CD4-positive, CD25-positive, alpha-beta regulatory T cell (primary cell): ENCODE results near the gene CELSR2. TPM values are rescaled to one million over a fixed set of nuclear protein-coding genes. Genes with fewer than 3 reads are reported as not detected.

Experiments used
- ATAC-seq, 2 donors: fragments of 150-1000 bp; cut with Tn5 transposase; one replicate each; pipeline ENCODE4 v1.10.0; 2021; ENCODE audit warnings: low read depth in 2 of 2, moderate number of reproducible peaks in 2 of 2, moderate library complexity in 1 of 2
- DNase-seq, 3 donors: peaks; one replicate each; pipeline versions ENCODE4 v3.0.0 to v3.0.0-alpha.2; 2012 to 2022; ENCODE audit warnings: mixed read lengths in 1 of 3
- H3K27ac ChIP-seq: one replicate; pipeline ENCODE4 v1.7.0; 2013; ENCODE audit warnings: mild to moderate bottlenecking, low read length; ENCODE audit not compliant: insufficient read depth, poor library complexity, severe bottlenecking
- H3K27me3 ChIP-seq: one replicate; pipeline ENCODE4 v1.7.0; 2013; ENCODE audit warnings: low read length; ENCODE audit not compliant: control insufficient read depth, insufficient read depth
- H3K36me3 ChIP-seq: one replicate; pipeline ENCODE4 v1.7.0; 2013; ENCODE audit warnings: mild to moderate bottlenecking, low read length, moderate library complexity; ENCODE audit not compliant: control insufficient read depth, insufficient read depth
- H3K4me1 ChIP-seq: 2 replicates; pipeline ENCODE4 v1.7.0; 2013; ENCODE audit warnings: mild to moderate bottlenecking, low read length; ENCODE audit not compliant: insufficient read depth, control insufficient read depth, poor library complexity, severe bottlenecking
- H3K4me3 ChIP-seq: one replicate; pipeline ENCODE4 v1.7.0; 2013; ENCODE audit warnings: low read depth, mild to moderate bottlenecking, low read length, moderate library complexity
- H3K9me3 ChIP-seq, 2 experiments: 1 replicate in 1 of 2; 2 replicates in 1 of 2; pipeline ENCODE4 v1.7.0; 2013; ENCODE audit warnings: low read length in 2 of 2, mild to moderate bottlenecking in 1 of 2, moderate library complexity in 1 of 2; ENCODE audit not compliant: control insufficient read depth in 2 of 2
- H3K27ac Mint-ChIP-seq, 3 donors: one replicate each; pipeline ENCODE4 v1.8.0; 2020 to 2022; ENCODE audit warnings: mild to moderate bottlenecking in 3 of 3, mixed read lengths in 3 of 3, moderate library complexity in 2 of 3
- H3K27me3 Mint-ChIP-seq: one replicate; pipeline ENCODE4 v1.8.0; 2022; ENCODE audit warnings: mild to moderate bottlenecking, mixed read lengths
- H3K36me3 Mint-ChIP-seq: one replicate; pipeline ENCODE4 v1.8.0; 2020; ENCODE audit warnings: mixed read lengths
- H3K4me1 Mint-ChIP-seq, 4 donors: one replicate each; pipeline ENCODE4 v1.8.0; 2020 to 2022; ENCODE audit warnings: mixed read lengths in 4 of 4, mild to moderate bottlenecking in 1 of 4
- H3K4me3 Mint-ChIP-seq, 4 donors: one replicate each; pipeline ENCODE4 v1.8.0; 2020 to 2022; ENCODE audit warnings: mild to moderate bottlenecking in 4 of 4, mixed read lengths in 4 of 4, moderate library complexity in 3 of 4
- H3K9me3 Mint-ChIP-seq, 7 donors: one replicate each; pipeline ENCODE4 v1.8.0; 2020 to 2022; ENCODE audit warnings: mixed read lengths in 7 of 7, mild to moderate bottlenecking in 3 of 7, moderate library complexity in 2 of 7
- polyA plus RNA-seq, 4 donors: library from polyadenylated mRNA; unstranded; fragments of 300-500 nt; fragmentation: Illumina TruSeq; gene quantifications; one replicate each; pipeline ENCODE4 v1.2.3, GENCODE V29; 2021
- total RNA-seq: library from RNA; stranded (reverse); gene quantifications from one replicate; pipeline ENCODE4 v1.2.3, GENCODE V29; 2022

CELSR2 gene
- total and polyA plus RNA-seq, 5 donors from 2014 or later = 0.02 to 2.5 (median 0.14) TPM

GRCh38 chr1:109265016-109265415 is 15.7 kb downstream of the CELSR2 start:
- no peak overlapping the region for H3K4me3 ChIP-seq
- no peaks in the 10 kb centered on the region for H3K9me3 Mint-ChIP-seq
- H3K27me3 Mint-ChIP-seq = no peaks in the 10 kb centered on the region
- no peak overlapping the region for H3K4me3 Mint-ChIP-seq
- H3K9me3 ChIP-seq = no peaks in the 10 kb centered on the region
- no peak overlapping the region for H3K27ac Mint-ChIP-seq
- ATAC-seq = no peak
- no peak for DNase-seq
- no peaks in the 10 kb centered on the region for H3K27me3 ChIP-seq
- H3K27ac ChIP-seq = no peak overlapping the region
- no peaks in the 10 kb centered on the region for H3K4me1 ChIP-seq
- H3K4me1 Mint-ChIP-seq = peaks cover 0 to 3% (median 0%) of the 10 kb centered on the region in 4 donors
- no peaks in the 10 kb centered on the region for H3K36me3 ChIP-seq
- H3K36me3 Mint-ChIP-seq = no peaks in the 10 kb centered on the region

GRCh38 chr1:109265741-109266330 is 16.5 kb downstream of the CELSR2 start:
- Mint-ChIP-seq H3K27ac (peak overlapping the region in 1 of 3 donors; percentile 71), H3K36me3 (no peaks in the 10 kb centered on the region), H3K4me3 (no peak overlapping the region), H3K4me1 (peaks cover 0 to 3% (median 0%) of the 10 kb centered on the region in 4 donors), H3K27me3 (no peaks in the 10 kb centered on the region), H3K9me3 (no peaks in the 10 kb centered on the region)
- no peak overlapping the region for H3K4me3 ChIP-seq
- no peaks in the 10 kb centered on the region for H3K4me1 ChIP-seq
- H3K27ac ChIP-seq = no peak overlapping the region
- no peaks in the 10 kb centered on the region for H3K36me3 ChIP-seq
- H3K9me3 ChIP-seq = no peaks in the 10 kb centered on the region
- no peaks in the 10 kb centered on the region for H3K27me3 ChIP-seq
- DNase-seq = no peak
- ATAC-seq = no peak

GRCh38 chr1:109266965-109267364 is 17.6 kb downstream of the CELSR2 start:
- Mint-ChIP-seq H3K36me3 (no peaks in the 10 kb centered on the region), H3K27ac (no peak overlapping the region), H3K9me3 (no peaks in the 10 kb centered on the region), H3K4me3 (no peak overlapping the region), H3K4me1 (peaks cover 0 to 3% (median 0%) of the 10 kb centered on the region in 4 donors), H3K27me3 (no peaks in the 10 kb centered on the region)
- H3K36me3 ChIP-seq = no peaks in the 10 kb centered on the region
- H3K27me3 ChIP-seq = no peaks in the 10 kb centered on the region
- H3K4me3 ChIP-seq = no peak overlapping the region
- H3K27ac ChIP-seq = no peak overlapping the region
- H3K9me3 ChIP-seq = no peaks in the 10 kb centered on the region
- DNase-seq (no peak), ATAC-seq (no peak)
- no peaks in the 10 kb centered on the region for H3K4me1 ChIP-seq

GRCh38 chr1:109267743-109268300 is 18.5 kb downstream of the CELSR2 start:
- Histone ChIP-seq H3K27ac (no peak overlapping the region), H3K4me3 (no peak overlapping the region), H3K4me1 (no peaks in the 10 kb centered on the region), H3K27me3 (no peaks in the 10 kb centered on the region), H3K36me3 (no peaks in the 10 kb centered on the region), H3K9me3 (no peaks in the 10 kb centered on the region)
- no peaks in the 10 kb centered on the region for H3K27me3 Mint-ChIP-seq
- no peaks in the 10 kb centered on the region for H3K9me3 Mint-ChIP-seq
- no peak for ATAC-seq
- H3K4me3 Mint-ChIP-seq = no peak overlapping the region
- H3K27ac Mint-ChIP-seq = no peak overlapping the region
- H3K36me3 Mint-ChIP-seq = no peaks in the 10 kb centered on the region
- H3K4me1 Mint-ChIP-seq = peaks cover 0 to 3% (median 0%) of the 10 kb centered on the region in 4 donors
- no peak for DNase-seq

GRCh38 chr1:109268431-109269211 is 19.3 kb downstream of the CELSR2 start:
- H3K36me3 ChIP-seq = no peaks in the 10 kb centered on the region
- H3K9me3 ChIP-seq = no peaks in the 10 kb centered on the region
- Mint-ChIP-seq H3K27me3 (no peaks in the 10 kb centered on the region), H3K4me3 (no peak overlapping the region), H3K9me3 (no peaks in the 10 kb centered on the region), H3K36me3 (no peaks in the 10 kb centered on the region), H3K27ac (no peak overlapping the region), H3K4me1 (peaks cover 0 to under 1% (median 0%) of the 10 kb centered on the region in 4 donors)
- no peaks in the 10 kb centered on the region for H3K4me1 ChIP-seq
- H3K27me3 ChIP-seq = no peaks in the 10 kb centered on the region
- H3K4me3 ChIP-seq = no peak overlapping the region
- DNase-seq = no peak
- no peak for ATAC-seq
- H3K27ac ChIP-seq = no peak overlapping the region

GRCh38 chr1:109269212-109269980 is 20.1 kb downstream of the CELSR2 start:
- no peaks in the 10 kb centered on the region for H3K9me3 ChIP-seq
- H3K9me3 Mint-ChIP-seq = no peaks in the 10 kb centered on the region
- H3K4me3 ChIP-seq = no peak overlapping the region
- no peak overlapping the region for H3K27ac ChIP-seq
- H3K4me1 Mint-ChIP-seq = no peaks in the 10 kb centered on the region
- DNase-seq (no peak), ATAC-seq (no peak)
- no peaks in the 10 kb centered on the region for H3K27me3 Mint-ChIP-seq
- no peaks in the 10 kb centered on the region for H3K27me3 ChIP-seq
- peak overlapping the region in 1 of 3 donors; percentile 8 for H3K27ac Mint-ChIP-seq
- no peaks in the 10 kb centered on the region for H3K4me1 ChIP-seq
- H3K4me3 Mint-ChIP-seq = no peak overlapping the region
- H3K36me3 ChIP-seq = no peaks in the 10 kb centered on the region
- no peaks in the 10 kb centered on the region for H3K36me3 Mint-ChIP-seq

- no peaks in the 10 kb centered on the region for H3K27me3 Mint-ChIP-seq
- H3K27me3 ChIP-seq = no peaks in the 10 kb centered on the region
- H3K4me3 Mint-ChIP-seq = no peak overlapping the region
- peak overlapping the region in 1 of 3 donors; percentile 8 for H3K27ac Mint-ChIP-seq
- H3K4me1 Mint-ChIP-seq = no peaks in the 10 kb centered on the region
- no peaks in the 10 kb centered on the region for H3K36me3 ChIP-seq
- H3K9me3 ChIP-seq = no peaks in the 10 kb centered on the region
- H3K4me3 ChIP-seq = no peak overlapping the region
- no peaks in the 10 kb centered on the region for H3K9me3 Mint-ChIP-seq
- H3K4me1 ChIP-seq = no peaks in the 10 kb centered on the region
- no peak for DNase-seq
- H3K27ac ChIP-seq = no peak overlapping the region
- no peaks in the 10 kb centered on the region for H3K36me3 Mint-ChIP-seq
- no peak for ATAC-seq
These were observed 20.8 kb downstream of the CELSR2 start for GRCh38 chr1:109269981-109270622.
